Pancreas (tissue), 10 donors: ENCODE results near the gene ERVH48-1. TPM values are rescaled to one million over a fixed set of nuclear protein-coding genes. Genes with fewer than 3 reads are reported as not detected.
"Not testable (repeated sequence)": the region's sequence is repeated elsewhere in the genome, so short reads cannot be mapped to it uniquely, and the experiment has no call there.

ENCODE experiments used
- ATAC-seq, 4 donors: fragments of 200-7000 bp; cut with Tn5 transposase; one replicate each; pipeline versions ENCODE4 v1.8.0 to v1.9.1; 2020; ENCODE audit warnings: mild to moderate bottlenecking in 4 of 4, moderate library complexity in 4 of 4
- DNase-seq, 6 donors: peaks; one replicate each; pipeline ENCODE4 v3.0.0-alpha.2; 2020
- FAIRE-seq: peaks from 2 replicates; lab custom pipeline; 2012; peaks lifted over from hg19 to GRCh38; lab: Jason Lieb, UNC
- H3K27ac ChIP-seq, 4 donors: fragments of 200-600 bp; sonication (generic); 1 replicate in 3 of 4; 2 replicates in 1 of 4; pipeline versions ENCODE4 v1.5.0 to v1.8.0; 2020
- H3K27me3 ChIP-seq, 4 donors: fragments of 200-600 bp; one replicate each; pipeline ENCODE4 v1.8.0; 2021
- H3K36me3 ChIP-seq, 3 donors: fragments of 200-600 bp; sonication (generic) in 1 of 3; one replicate each; pipeline versions ENCODE4 v1.5.0 to v1.8.0; 2020 to 2021
- H3K4me1 ChIP-seq, 3 donors: fragments of 200-600 bp; one replicate each; pipeline ENCODE4 v1.8.0; 2021
- H3K4me3 ChIP-seq, 4 donors: fragments of 200-600 bp; sonication (generic) in 2 of 4; one replicate each; pipeline versions ENCODE4 v1.5.0 to v1.8.0; 2020 to 2021
- H3K9me3 ChIP-seq, 4 donors: fragments of 200-600 bp; one replicate each; pipeline ENCODE4 v1.8.0; 2021
- WGBS, 2 donors: extraction: QIAGEN DNeasy Blood & Tissue Kit; methylation state at CpG; one replicate each; pipeline ENCODE4 v1.1.7; 2013; 5-methylcytosine and 5-hydroxymethylcytosine counted together
- intact Hi-C, 3 donors: fragments of 100-400 bp; cut with DNase I; formaldehyde crosslinking; loops; one replicate each; pipeline versions ENCODE4 v1.11.1 to v1.14.2; 2022
- polyA plus RNA-seq, 2 donors: library from polyadenylated mRNA; stranded (reverse); fragments of 200-250 nt; gene quantifications; one replicate each; pipeline ENCODE4 v1.2.3, GENCODE V29; 2013
- total RNA-seq, 6 donors: library from RNA; stranded (reverse); fragmentation: NEBNext Ultra II Directional in 4 of 6; extraction: Animal tissue kit (Norgen Biotek cat#: 25700) in 4 of 6; gene quantifications; one replicate each; pipeline versions ENCODE4 v1.2.1 to v1.2.4, GENCODE V29; 2021 to 2023
- TF ChIP-seq, protein P1 (sequence below), 4 donors: fragments of 200-600 bp; sonication (generic) in 3 of 4; IDR thresholded peaks; one replicate each; pipeline versions ENCODE4 v1.5.0 to v1.8.0; 2021; ENCODE audit warnings: antibody characterized with exemption in 4 of 4
- donor health status: healthy with polysubstance abuse.
- donor health status: DM: no; HTN: no; CAD: no; lungs with moderate emphysema.
- donor health status: DM: no; HTN: no; CAD: no.
- donor health status: control.
- donor health status: control.
- donor health status: Bipolar disorder and iron deficiency.
- donor health status: DM: yes; HTN: yes; CAD: no.
- donor health status: DM: no; HTN: no; CAD: no.
- donor health status: DM: no; HTN: no; CAD: no.
- donor health status: DM: yes; HTN: yes; CAD: no.

The ERVH48-1 gene
- total and polyA plus RNA-seq, 8 donors: 0.06 to 0.42 (median 0.15) TPM; not detected in 2

DNA sequence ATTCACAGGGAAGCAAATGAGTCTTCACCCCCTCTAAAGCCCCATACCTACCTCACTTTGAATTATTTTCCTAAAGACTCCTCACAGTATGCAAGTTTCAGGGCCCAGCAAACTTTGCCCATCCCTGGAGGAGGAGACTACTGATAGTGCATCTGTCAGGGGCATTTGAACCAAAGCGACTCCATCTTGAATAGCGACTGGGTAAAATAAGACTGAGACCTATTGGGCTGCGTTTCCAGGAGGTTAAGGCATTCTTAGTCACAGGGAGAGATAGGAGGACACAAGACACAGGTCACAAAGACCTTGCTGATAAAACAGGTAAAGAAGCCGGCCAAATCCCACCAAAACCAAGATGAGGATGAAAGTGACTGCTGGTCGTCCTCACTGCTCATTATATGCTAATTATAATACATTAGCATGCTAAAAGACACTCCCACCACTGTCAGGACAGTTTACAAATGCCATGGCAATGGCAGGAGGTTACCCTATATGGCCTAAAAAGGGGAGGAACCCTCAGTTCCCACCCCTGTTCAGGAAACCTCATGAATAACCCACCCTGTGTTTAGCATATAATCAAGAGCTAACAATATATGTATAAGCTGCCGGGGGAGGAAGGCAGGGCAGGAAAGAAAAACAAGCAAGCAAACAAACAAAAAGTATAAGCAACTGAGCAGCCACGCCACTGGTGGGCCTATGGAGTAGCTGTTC lies 45.7 kb upstream of the ERVH48-1 start:
- 80 to 81% methylated on average over 7 of the region's 7 CpGs for WGBS, 2 donors
- TF ChIP-seq, protein P1, sequence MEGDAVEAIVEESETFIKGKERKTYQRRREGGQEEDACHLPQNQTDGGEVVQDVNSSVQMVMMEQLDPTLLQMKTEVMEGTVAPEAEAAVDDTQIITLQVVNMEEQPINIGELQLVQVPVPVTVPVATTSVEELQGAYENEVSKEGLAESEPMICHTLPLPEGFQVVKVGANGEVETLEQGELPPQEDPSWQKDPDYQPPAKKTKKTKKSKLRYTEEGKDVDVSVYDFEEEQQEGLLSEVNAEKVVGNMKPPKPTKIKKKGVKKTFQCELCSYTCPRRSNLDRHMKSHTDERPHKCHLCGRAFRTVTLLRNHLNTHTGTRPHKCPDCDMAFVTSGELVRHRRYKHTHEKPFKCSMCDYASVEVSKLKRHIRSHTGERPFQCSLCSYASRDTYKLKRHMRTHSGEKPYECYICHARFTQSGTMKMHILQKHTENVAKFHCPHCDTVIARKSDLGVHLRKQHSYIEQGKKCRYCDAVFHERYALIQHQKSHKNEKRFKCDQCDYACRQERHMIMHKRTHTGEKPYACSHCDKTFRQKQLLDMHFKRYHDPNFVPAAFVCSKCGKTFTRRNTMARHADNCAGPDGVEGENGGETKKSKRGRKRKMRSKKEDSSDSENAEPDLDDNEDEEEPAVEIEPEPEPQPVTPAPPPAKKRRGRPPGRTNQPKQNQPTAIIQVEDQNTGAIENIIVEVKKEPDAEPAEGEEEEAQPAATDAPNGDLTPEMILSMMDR (IDR thresholded peaks at IDR 0.05): no peak
- ATAC-seq (no peak), FAIRE-seq (no peak), DNase-seq (no peak)
- Histone ChIP-seq H3K4me3 (no peak overlapping the region), H3K4me1 (peaks cover 0 to 13% (median 6%) of the 10 kb centered on the region in 3 donors), H3K27ac (peak overlapping the region in 1 of 4 donors; percentile 78), H3K9me3 (no peaks in the 10 kb centered on the region), H3K27me3 (no peaks in the 10 kb centered on the region), H3K36me3 (no peaks in the 10 kb centered on the region)
- intact Hi-C loops: no loop called here

DNA sequence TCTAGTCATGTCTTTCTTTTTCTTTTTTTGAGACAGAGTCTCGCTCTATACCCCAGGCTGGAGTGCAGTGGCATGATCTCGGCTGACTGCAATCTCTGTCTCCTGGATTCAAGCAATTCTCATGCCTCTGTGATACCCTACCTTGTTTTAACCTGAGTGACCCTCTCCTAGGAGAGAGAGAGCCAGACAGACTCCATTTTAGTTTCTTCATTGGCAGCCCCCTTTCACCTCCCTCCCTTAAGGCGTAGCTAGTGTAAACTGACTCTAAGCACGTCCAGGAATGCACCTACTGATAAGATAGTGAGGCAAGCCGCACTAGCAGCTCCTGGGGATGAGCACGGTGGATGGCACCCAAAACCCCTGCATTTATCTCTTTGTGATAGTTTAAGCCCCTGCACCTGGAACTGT lies 43.8 kb upstream of the ERVH48-1 start:
- TF ChIP-seq, protein P1 (IDR thresholded peaks at IDR 0.05): no peak
- Histone ChIP-seq H3K4me3 (no peak overlapping the region), H3K4me1 (peaks cover 0 to 8% (median 6%) of the 10 kb centered on the region in 3 donors), H3K36me3 (no peaks in the 10 kb centered on the region), H3K27me3 (no peaks in the 10 kb centered on the region), H3K9me3 (no peaks in the 10 kb centered on the region), H3K27ac (no peak overlapping the region)
- no peak for FAIRE-seq
- intact Hi-C loops: no loop called here
- no peak for ATAC-seq
- WGBS, 2 donors: 54% methylated on average over 6 of the region's 6 CpGs
- DNase-seq: no peak

DNA sequence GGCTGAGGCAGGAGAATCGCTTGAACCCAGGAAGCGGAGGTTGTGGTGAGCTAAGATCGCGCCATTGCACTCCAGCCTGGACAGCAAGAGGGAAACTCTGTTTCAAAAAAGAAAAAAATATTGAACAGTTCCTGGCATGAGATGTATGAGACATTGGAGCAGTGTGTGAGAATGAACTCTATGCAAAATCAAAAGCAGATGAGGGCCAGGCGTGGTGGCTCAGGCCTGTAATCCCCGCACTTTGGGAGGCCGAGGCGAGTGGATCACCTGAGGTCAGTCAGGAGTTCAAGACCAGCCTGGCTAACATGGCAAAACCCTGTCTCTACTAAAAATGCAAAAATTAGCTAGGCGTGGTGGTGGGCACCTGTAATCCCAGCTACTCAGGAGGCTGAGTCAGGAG lies 42.2 kb upstream of the ERVH48-1 start:
- H3K27ac ChIP-seq, FAIRE-seq, H3K27me3 ChIP-seq, DNase-seq, intact Hi-C loops, H3K9me3 ChIP-seq, H3K4me1 ChIP-seq, H3K36me3 ChIP-seq, ATAC-seq, H3K4me3 ChIP-seq: not testable (repeated sequence)
- 96 to 97% methylated on average over 9 of the region's 9 CpGs for WGBS, 2 donors

DNA sequence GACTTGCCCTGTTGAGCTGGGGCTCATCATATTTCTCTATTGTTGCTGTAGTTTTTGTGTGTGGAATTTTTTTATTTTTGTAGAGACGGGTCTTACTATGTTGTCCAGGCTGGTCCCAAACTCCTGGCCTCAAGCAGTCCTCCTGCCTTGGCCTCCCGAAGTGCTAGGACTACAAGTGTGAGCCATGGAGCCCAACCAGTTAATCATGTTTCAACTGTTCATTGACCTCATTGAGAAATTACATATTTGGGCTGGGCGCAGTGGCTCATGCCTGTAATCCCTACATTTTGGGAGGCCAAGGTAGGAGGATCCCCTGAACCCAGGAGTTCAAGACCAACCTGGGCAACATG lies 39.8 kb upstream of the ERVH48-1 start:
- Histone ChIP-seq H3K4me3 (no peak overlapping the region), H3K4me1 (no peaks in the 10 kb centered on the region), H3K36me3 (no peaks in the 10 kb centered on the region), H3K9me3 (no peaks in the 10 kb centered on the region), H3K27ac (no peak overlapping the region), H3K27me3 (no peaks in the 10 kb centered on the region)
- FAIRE-seq (no peak), DNase-seq (no peak), ATAC-seq (no peak)
- intact Hi-C loops: no loop called here
- TF ChIP-seq, protein P1 (IDR thresholded peaks at IDR 0.05): no peak
- 65 to 82% methylated on average over 3 of the region's 3 CpGs for WGBS, 2 donors

DNA sequence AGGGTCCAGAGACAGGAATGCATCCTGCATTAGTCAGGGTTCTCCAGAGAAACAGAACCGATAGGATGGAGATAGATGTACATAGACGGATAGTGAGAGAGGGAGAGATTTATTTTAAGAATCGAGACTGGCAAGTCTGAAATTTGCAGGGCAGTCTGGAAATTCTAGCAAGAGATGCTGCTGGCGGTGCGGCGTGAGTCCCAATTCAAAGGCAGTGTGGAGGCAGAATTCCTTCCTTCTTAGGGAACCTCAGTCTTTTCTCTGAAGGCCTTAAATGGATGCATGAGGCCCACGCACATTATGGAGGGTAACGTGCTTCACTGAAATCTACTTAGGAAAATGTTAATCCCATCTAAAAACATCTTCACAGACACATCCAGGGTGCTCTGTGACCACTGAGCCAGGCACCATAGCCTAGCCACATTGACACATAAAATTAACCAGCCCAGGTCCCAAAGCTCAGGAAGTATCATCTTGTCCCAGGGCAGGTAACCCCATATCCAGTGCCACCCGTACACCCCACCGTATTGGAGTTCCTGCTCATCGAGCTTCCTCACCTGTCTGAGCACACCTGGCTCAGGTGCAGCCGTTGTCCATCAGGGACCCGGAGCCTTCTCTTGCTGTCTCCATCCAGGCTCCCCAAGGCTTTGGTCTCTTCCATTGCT lies 39.2 kb upstream of the ERVH48-1 start:
- no peaks in the 10 kb centered on the region for H3K9me3 ChIP-seq
- no peak overlapping the region for H3K4me3 ChIP-seq
- no peak for ATAC-seq
- TF ChIP-seq, protein P1 (IDR thresholded peaks at IDR 0.05): no peak
- no peak overlapping the region for H3K27ac ChIP-seq
- H3K27me3 ChIP-seq: no peaks in the 10 kb centered on the region
- DNase-seq: no peak
- no peak for FAIRE-seq
- H3K36me3 ChIP-seq: no peaks in the 10 kb centered on the region
- H3K4me1 ChIP-seq: no peaks in the 10 kb centered on the region
- 90 to 91% methylated on average over 13 of the region's 13 CpGs for WGBS, 2 donors
- intact Hi-C loops: no loop called here
